ENCODE measurements around the gene CTU1.

The CTU1 gene

DNA sequence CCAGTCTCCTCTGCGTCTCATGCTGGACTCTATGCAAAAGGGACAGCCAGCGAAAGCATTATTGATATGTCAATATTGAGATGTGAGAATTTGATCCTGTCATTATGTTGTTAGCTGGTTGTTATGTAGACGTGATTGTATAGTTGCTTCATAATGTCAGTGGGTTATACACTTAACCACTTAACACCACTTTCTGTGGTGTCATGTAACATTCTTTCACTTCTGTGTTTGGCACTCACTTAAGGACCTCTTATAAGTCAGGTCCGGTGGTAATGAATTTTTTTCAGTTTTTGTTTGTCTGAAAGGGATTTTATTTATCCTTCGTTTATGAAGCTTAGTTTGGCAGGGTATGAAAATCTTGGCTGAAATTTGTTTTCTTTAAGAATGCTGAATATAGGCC lies 26.8 kb upstream of the CTU1 start:
- H3K4me3 ChIP-seq (ENCODE audit: low read depth, low read length) = no peak overlapping the region

GRCh38 chr19:51131780-51132680 lies 23.8 kb upstream of the CTU1 start:
- no peak overlapping the region for H3K4me3 ChIP-seq (ENCODE audit: low read depth, low read length)

GRCh38 chr19:51129716-51130115 lies 21.5 kb upstream of the CTU1 start:
- no peak overlapping the region for H3K4me3 ChIP-seq (ENCODE audit: low read depth, low read length)

GRCh38 chr19:51128227-51128626 lies 20.0 kb upstream of the CTU1 start:
- H3K4me3 ChIP-seq (ENCODE audit: low read depth, low read length) = no peak overlapping the region

GRCh38 chr19:51127755-51128154 lies 19.5 kb upstream of the CTU1 start:
- no peak overlapping the region for H3K4me3 ChIP-seq (ENCODE audit: low read depth, low read length)

GRCh38 chr19:51127032-51127431 lies 18.8 kb upstream of the CTU1 start:
- no peak overlapping the region for H3K4me3 ChIP-seq (ENCODE audit: low read depth, low read length)

GRCh38 chr19:51125421-51126075 lies 17.3 kb upstream of the CTU1 start:
- no peak overlapping the region for H3K4me3 ChIP-seq (ENCODE audit: low read depth, low read length)

GRCh38 chr19:51124729-51125128 lies 16.5 kb upstream of the CTU1 start, which contains the start of gene SIGLEC9:
Gene SIGLEC9 (plus strand): TSS chr19:51124906. CDS start chr19:51124975, 69 bp downstream.
- H3K4me3 ChIP-seq (ENCODE audit: low read depth, low read length) = no peak within 1 kb of the TSS

DNA sequence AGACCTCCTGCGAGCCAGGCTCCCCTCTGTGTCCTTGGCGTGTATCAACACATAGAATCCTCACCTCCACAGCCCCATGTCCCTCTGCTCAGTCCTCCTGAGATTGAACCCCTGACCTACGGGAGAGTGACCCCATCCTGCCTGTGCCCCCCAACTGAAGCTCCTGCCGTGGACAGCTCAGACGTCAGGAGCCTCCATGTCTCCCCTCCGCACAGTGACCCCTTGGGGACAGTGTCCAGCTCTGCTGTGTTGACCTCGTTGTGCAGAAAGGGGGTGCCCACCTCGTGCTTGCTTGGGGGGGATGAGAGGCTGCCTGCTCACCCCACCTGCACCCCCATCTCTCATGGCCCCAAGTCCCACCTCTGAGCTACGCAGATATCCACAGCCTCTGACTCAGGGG lies 16.0 kb upstream of the CTU1 start:
- H3K4me3 ChIP-seq (ENCODE audit: low read depth, low read length) = no peak overlapping the region

GRCh38 chr19:51123802-51124201 lies 15.6 kb upstream of the CTU1 start:
- H3K4me3 ChIP-seq (ENCODE audit: low read depth, low read length) = no peak overlapping the region

DNA sequence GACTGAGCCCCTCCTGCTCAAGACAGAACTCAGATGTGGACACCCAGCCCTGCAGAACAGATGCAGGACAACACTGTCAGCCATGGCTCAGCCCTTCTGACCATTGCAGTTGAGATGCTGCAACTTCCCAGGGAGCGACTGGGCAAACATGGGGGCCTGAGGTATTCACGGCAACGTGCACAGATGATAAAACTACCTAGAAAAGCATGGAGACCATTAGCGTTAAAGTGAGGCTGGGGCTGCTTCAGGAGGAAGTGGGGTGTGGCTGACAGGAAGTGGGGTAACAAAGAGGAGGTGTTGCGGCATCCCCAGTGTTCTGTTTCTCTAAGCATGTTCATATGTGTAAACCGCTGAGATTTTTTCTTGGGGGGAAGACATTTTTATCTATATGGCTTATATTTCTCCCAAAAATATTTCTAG lies 15.2 kb upstream of the CTU1 start:
- H3K4me3 ChIP-seq (ENCODE audit: low read depth, low read length) = no peak overlapping the region

GRCh38 chr19:51122112-51122981 lies 14.1 kb upstream of the CTU1 start:
- H3K4me3 ChIP-seq (ENCODE audit: low read depth, low read length) = no peak overlapping the region

- H3K4me3 ChIP-seq (ENCODE audit: low read depth, low read length) = no peak overlapping the region
These were observed 13.0 kb upstream of the CTU1 start for GRCh38 chr19:51121257-51121656.

DNA sequence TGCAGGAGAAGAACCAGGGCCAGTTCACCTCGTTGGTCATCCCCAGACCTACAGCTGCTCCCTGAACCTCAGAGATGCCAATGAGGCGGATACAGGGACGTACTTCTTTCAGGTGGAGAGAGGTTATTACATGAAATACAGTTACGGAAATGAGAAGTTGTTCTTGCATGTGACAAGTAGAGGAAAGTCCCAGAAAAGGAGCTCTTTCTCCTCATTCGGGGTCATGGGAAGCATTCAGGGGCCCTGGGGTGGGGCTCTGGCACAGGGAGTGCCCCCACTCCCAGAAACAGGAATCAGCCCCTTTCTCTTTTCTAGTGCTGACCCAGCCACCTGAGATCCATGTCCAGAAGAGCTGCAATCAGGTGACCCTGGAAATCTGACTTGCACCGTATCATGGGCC lies 12.0 kb upstream of the CTU1 start:
- no peak overlapping the region for H3K4me3 ChIP-seq (ENCODE audit: low read depth, low read length)

DNA sequence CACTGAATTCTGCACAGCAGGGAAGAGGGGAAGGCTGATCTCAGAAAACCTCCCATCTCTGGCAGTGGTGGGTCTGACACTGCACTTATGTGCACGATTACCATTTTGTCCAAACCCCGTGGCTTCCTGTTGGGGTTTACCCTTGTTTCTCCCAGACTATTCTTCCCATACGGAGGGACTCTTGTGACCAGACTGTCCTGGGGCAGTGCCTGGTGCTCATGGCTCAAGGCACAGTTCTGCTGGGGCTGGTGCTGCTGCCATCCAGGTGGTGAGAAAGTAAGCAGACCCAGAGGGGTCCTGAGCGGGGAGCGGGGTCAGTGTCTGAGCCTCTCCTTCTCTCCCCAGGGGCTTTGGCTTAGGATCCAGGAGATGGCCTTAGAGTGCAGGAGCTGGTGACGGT lies 11.4 kb upstream of the CTU1 start:
- H3K4me3 ChIP-seq (ENCODE audit: low read depth, low read length) = no peak overlapping the region

DNA sequence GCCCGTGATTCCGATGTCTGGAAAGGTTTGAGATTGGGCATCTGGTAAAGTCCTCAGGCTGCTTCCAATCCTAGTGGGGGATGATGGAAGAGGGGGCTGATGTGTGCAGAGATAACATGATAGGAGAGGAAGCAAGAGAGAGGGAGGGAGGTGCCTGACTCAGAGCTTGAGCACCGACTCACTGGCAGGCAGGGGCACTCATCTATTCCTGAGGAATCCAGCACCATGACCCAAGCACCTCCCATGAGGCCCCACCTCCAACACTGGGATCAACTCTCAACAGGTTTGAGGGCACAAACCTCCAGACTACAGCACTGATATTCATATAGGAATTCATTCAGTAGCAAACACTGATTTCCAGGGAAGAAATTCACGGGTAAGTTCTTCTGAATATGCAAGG lies 10.9 kb upstream of the CTU1 start:
- H3K4me3 ChIP-seq (ENCODE audit: low read depth, low read length) = no peak overlapping the region

DNA sequence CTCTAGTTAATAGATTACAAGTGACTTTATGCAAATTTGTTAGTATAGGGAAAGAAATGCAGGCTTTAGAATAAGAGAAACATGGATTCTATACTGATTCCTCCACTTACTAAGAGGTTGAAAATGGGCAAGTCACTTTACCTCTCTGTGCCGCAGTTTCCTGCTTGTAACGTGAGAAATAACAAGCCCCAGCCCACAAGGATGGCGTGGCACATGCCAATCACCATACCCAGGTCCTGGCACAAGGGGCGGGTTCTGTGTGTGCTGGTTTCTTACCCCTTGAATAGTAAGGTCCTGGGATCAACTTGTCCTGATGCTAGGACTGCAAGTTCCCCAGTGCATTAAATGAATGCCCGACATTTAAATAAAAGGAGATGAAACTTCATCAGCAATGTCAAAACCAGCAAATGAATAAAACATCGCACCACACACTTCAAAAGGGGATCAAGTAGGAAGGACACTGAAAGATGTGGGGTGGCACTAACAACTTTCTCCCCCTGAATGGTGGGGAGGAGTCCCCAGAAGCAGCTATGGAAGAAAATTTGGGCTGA lies 8.6 kb upstream of the CTU1 start:
- no peak overlapping the region for H3K4me3 ChIP-seq (ENCODE audit: low read depth, low read length)

- no peak overlapping the region for H3K4me3 ChIP-seq (ENCODE audit: low read depth, low read length)
These were observed 6.0 kb upstream of the CTU1 start for GRCh38 chr19:51114087-51114729.

DNA sequence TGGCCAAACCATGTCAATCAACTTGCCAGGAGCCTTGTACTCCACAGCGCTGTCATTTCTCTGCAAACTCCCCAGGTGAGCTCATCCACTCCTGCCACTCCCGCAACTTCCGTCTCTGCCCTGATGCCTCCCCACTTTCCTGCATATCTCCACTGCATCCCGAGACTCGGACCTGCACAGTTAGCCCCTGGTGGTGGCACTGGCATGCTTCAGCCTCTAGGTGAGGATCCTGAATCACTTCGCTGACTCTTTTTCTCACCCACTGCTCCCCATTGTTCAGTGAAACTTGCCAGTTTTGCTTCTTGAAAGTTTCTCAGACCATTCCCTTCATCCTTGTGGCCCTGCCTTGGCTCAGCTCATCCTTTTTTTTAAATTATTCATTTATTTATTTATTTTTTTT lies 3.4 kb upstream of the CTU1 start:
- no peak overlapping the region for H3K4me3 ChIP-seq (ENCODE audit: low read depth, low read length)

DNA sequence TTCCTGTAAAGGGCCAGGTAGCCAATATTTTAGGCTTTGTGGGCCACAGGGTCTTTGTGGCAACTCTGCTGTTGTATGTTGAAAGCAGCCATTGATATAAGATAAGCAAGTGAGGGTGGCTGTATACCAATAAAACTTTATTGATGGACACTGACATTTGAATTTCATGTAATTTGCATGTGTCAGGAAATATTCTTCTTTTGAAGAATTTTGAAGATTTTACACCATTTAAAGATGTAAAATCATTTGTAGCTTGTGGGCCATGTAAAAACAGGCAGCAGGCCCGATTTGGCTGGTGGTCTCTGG lies 2.4 kb upstream of the CTU1 start:
- no peak overlapping the region for H3K4me3 ChIP-seq (ENCODE audit: low read depth, low read length)

- peak overlapping the region; percentile 93 for H3K4me3 ChIP-seq (ENCODE audit: low read depth, low read length)
These were observed 567 bp upstream of the CTU1 start for GRCh38 chr19:51108805-51109146.

Data from iPS-11a (cell line).